Measurements from ENCODE around the gene CSK.

Gene CSK

GRCh38 chr15:74791667-74792066 is 9.8 kb downstream of the CSK start:
- no peak overlapping the region for H3K4me3 ChIP-seq (ENCODE audit: low read depth, low read length)
- DNase-seq (ENCODE audit: low read depth): no peak
- TF ChIP-seq CTCF (IDR thresholded peaks at IDR 0.05; ENCODE audit: control insufficient read depth, extremely low read depth, insufficient read depth): no peak

GRCh38 chr15:74792227-74793016 is 10.5 kb downstream of the CSK start:
- H3K4me3 ChIP-seq (ENCODE audit: low read depth, low read length): no peak overlapping the region
- TF ChIP-seq CTCF (IDR thresholded peaks at IDR 0.05; ENCODE audit: control insufficient read depth, extremely low read depth, insufficient read depth): no peak
- DNase-seq (ENCODE audit: low read depth): no peak

- no peak overlapping the region for H3K4me3 ChIP-seq (ENCODE audit: low read depth, low read length)
- no peak for DNase-seq (ENCODE audit: low read depth)
- TF ChIP-seq CTCF (IDR thresholded peaks at IDR 0.05; ENCODE audit: control insufficient read depth, extremely low read depth, insufficient read depth): no peak
Observed at GRCh38 chr15:74793135-74794028, 11.5 kb downstream of the CSK start.

- TF ChIP-seq CTCF (IDR thresholded peaks at IDR 0.05; ENCODE audit: control insufficient read depth, extremely low read depth, insufficient read depth): no peak
- no peak overlapping the region for H3K4me3 ChIP-seq (ENCODE audit: low read depth, low read length)
- DNase-seq (ENCODE audit: low read depth): no peak
Observed at GRCh38 chr15:74794248-74794969, 12.5 kb downstream of the CSK start.

- no peak overlapping the region for H3K4me3 ChIP-seq (ENCODE audit: low read depth, low read length)
- TF ChIP-seq CTCF (IDR thresholded peaks at IDR 0.05; ENCODE audit: control insufficient read depth, extremely low read depth, insufficient read depth): no peak
- no peak for DNase-seq (ENCODE audit: low read depth)
Observed at GRCh38 chr15:74794970-74795349, 13.1 kb downstream of the CSK start.

- H3K4me3 ChIP-seq (ENCODE audit: low read depth, low read length): no peak overlapping the region
- TF ChIP-seq CTCF (IDR thresholded peaks at IDR 0.05; ENCODE audit: control insufficient read depth, extremely low read depth, insufficient read depth): no peak
- no peak for DNase-seq (ENCODE audit: low read depth)
Observed at GRCh38 chr15:74795966-74796625, 14.2 kb downstream of the CSK start.
